Keratinocyte (primary cell): ENCODE measurements around the gene OR14I1. TPM values are rescaled to one million over a fixed set of nuclear protein-coding genes. Genes with fewer than 3 reads are reported as not detected.
"Not testable (repeated sequence)": the region's sequence is repeated elsewhere in the genome, so short reads cannot be mapped to it uniquely, and the experiment has no call there.

Experiments used
- DNase-seq: peaks from one replicate; pipeline ENCODE4 v3.0.0-alpha.2; 2011; ENCODE audit warnings: low read depth, missing footprints, low spot score
- FAIRE-seq: peaks from 2 replicates; lab custom pipeline; 2011; peaks lifted over from hg19 to GRCh38; lab: Jason Lieb, UNC
- H2AFZ ChIP-seq: 2 replicates; pipeline ENCODE4 v1.6.0; 2012; ENCODE audit warnings: low read length, control low read depth, inconsistent platforms; ENCODE audit not compliant: control insufficient read depth
- H3K27ac ChIP-seq: 2 replicates; pipeline ENCODE4 v1.5.1; 2011; ENCODE audit warnings: low read length; ENCODE audit not compliant: control insufficient read depth, insufficient read depth
- H3K27me3 ChIP-seq: 3 replicates; pipeline ENCODE4 v1.6.0; 2011; ENCODE audit warnings: low read length; ENCODE audit not compliant: control insufficient read depth, insufficient read depth; ENCODE audit errors: extremely low read depth
- H3K36me3 ChIP-seq, 2 experiments: 2 replicates in 1 of 2; 3 replicates in 1 of 2; pipeline ENCODE4 v1.5.1; 2011; ENCODE audit warnings: low read length in 2 of 2, mild to moderate bottlenecking in 1 of 2; ENCODE audit not compliant: control insufficient read depth in 2 of 2, insufficient read depth in 2 of 2; ENCODE audit errors: extremely low read depth in 1 of 2
- H3K4me1 ChIP-seq: 3 replicates; pipeline ENCODE4 v1.5.1; 2011; ENCODE audit warnings: low read length; ENCODE audit not compliant: control insufficient read depth, insufficient read depth; ENCODE audit errors: extremely low read depth
- H3K4me2 ChIP-seq: 3 replicates; pipeline ENCODE4 v1.6.0; 2011; ENCODE audit warnings: low read depth, low read length; ENCODE audit not compliant: control insufficient read depth, insufficient read depth; ENCODE audit errors: extremely low read depth
- H3K4me3 ChIP-seq, 3 experiments: fragments of 200-600 bp in 1 of 3; sonication (generic) in 1 of 3; 2 replicates in 2 of 3; 3 replicates in 1 of 3; pipeline ENCODE4 v1.5.1; 2011 to 2016; ENCODE audit warnings: low read length in 3 of 3, mild to moderate bottlenecking in 3 of 3, control low read depth in 2 of 3, inconsistent platforms in 1 of 3, low read depth in 1 of 3, mixed read lengths in 1 of 3, mixed run types in 1 of 3, moderate library complexity in 1 of 3; ENCODE audit not compliant: control insufficient read depth in 2 of 3, insufficient read depth in 2 of 3; ENCODE audit errors: extremely low read depth in 1 of 3
- H3K79me2 ChIP-seq: 2 replicates; pipeline ENCODE4 v1.6.0; 2012; ENCODE audit warnings: low read length; ENCODE audit not compliant: control insufficient read depth, insufficient read depth
- H3K9ac ChIP-seq: 3 replicates; pipeline ENCODE4 v1.6.0; 2011; ENCODE audit warnings: low read length; ENCODE audit not compliant: control insufficient read depth, insufficient read depth; ENCODE audit errors: extremely low read depth
- H3K9me1 ChIP-seq: 3 replicates; pipeline ENCODE4 v1.6.0; 2011; ENCODE audit warnings: low read length; ENCODE audit not compliant: control insufficient read depth, insufficient read depth; ENCODE audit errors: extremely low read depth
- H3K9me3 ChIP-seq: 2 replicates; pipeline ENCODE4 v1.5.1; 2012; ENCODE audit warnings: low read depth, low read length; ENCODE audit not compliant: control insufficient read depth
- H4K20me1 ChIP-seq: 3 replicates; pipeline ENCODE4 v1.6.0; 2011; ENCODE audit warnings: low read length; ENCODE audit not compliant: control insufficient read depth, insufficient read depth; ENCODE audit errors: extremely low read depth
- dilution Hi-C: fragments of 300-500 bp; cut with MboI; formaldehyde crosslinking; loops from one replicate; pipeline ENCODE4 v1.7.0; 2020; ENCODE audit warnings: low sequenced_read_pairs; ENCODE audit not compliant: extremely low pct_ligation_motif_present
- polyA plus RNA-seq, 5 experiments: library from polyadenylated mRNA; depleted of rRNA in 3 of 5; stranded (reverse) in 3 of 5; stranded (forward) in 1 of 5; unstranded in 1 of 5; fragments of >200 nt; gene quantifications; 1 replicate in 1 of 5; 2 replicates in 3 of 5; 3 replicates in 1 of 5; pipeline versions ENCODE4 v1.2.1 to v1.2.3, GENCODE V29; 2011 to 2012; ENCODE audit warnings: missing spikeins in 2 of 5, low read depth in 1 of 5, low replicate concordance in 1 of 5
- small RNA-seq, 3 experiments: library from RNA; depleted of rRNA; stranded (forward); fragments of <200 nt; gene quantifications; one replicate each; pipeline ENCODE3, GENCODE V24; 2012; ENCODE audit warnings: low read depth in 3 of 3, low replicate concordance in 1 of 3; ENCODE audit not compliant: insufficient read length in 3 of 3

Gene OR14I1
- polyA plus RNA-seq, 1 donor (not counting 4 experiments of a cell fraction or from before 2014, with no cell fraction given), result not detected

DNA sequence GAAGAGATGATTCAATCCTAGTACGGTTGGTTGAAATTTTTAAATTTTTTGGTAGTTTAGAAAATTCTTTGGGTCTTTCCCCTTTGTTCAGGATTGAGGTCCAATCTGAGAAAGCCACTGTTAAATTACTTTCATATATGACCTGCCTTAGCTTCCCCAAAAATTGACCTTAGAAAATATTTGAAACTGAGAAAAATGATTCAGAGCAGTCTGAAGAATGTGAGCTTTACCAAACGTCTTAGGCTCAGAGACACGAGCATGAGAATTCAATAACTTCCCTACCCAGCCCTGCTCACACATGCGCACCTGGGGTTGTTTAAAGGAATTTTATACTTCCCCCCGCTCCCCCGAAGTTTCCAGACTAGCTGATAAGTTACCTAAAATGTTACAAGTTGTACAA is 45.8 kb downstream of the OR14I1 start:
- H3K79me2 ChIP-seq, H2AFZ ChIP-seq, DNase-seq, H3K4me1 ChIP-seq, H3K9ac ChIP-seq, H3K27me3 ChIP-seq, H3K4me2 ChIP-seq, H4K20me1 ChIP-seq, dilution Hi-C loops, H3K4me3 ChIP-seq, FAIRE-seq, H3K9me3 ChIP-seq, H3K27ac ChIP-seq, H3K9me1 ChIP-seq, H3K36me3 ChIP-seq: not testable (repeated sequence)

DNA sequence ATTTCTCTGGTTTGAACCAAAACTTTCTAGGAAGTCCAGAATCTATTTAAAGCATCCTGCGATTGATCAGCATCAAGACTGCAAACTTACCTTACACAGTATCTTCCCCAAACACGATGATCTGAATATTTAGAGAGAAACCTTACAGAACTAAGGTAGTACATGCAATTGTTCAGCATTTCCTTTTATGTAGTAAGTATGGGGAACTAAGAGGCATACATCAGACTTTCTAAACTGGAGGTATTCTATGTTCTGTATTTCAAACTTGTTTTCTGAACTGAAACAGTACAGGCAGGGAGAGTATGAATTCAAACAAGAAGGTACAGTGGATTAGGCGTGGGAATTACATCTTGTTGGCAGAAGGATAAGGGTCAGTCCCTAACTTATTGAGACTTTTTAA is 47.2 kb downstream of the OR14I1 start, which contains the start of gene OR2T27:
TSS of gene OR2T27 (minus strand) at position 175 of the 400 bp plus-strand sequence. CDS start 4,644 bp downstream, outside the sequence.
- H3K4me3 ChIP-seq, FAIRE-seq, H3K9ac ChIP-seq, H3K4me1 ChIP-seq, H3K36me3 ChIP-seq, H2AFZ ChIP-seq, H4K20me1 ChIP-seq, DNase-seq, H3K27ac ChIP-seq, H3K9me1 ChIP-seq, dilution Hi-C loops, H3K79me2 ChIP-seq, H3K4me2 ChIP-seq, H3K27me3 ChIP-seq, H3K9me3 ChIP-seq: not testable (repeated sequence)

Small RNA genes within 50 kb of the gene (small RNA-seq; reads per million reads assigned to genes)
- gene AHCYP8, result 0 reads per million in 3 experiments

Other genes starting within 250 kb of the OR14I1 start
- not detected in 3 replicates for gene OR2T3, start 229.4 kb downstream of the OR14I1 start, polyA plus RNA-seq
- gene OR2T5, start 214.2 kb downstream of the OR14I1 start, polyA plus RNA-seq, result not detected in 3 replicates
- gene OR2G6, start 194.7 kb downstream of the OR14I1 start, polyA plus RNA-seq, result not detected in 3 replicates
- gene OR2T29, start 140.0 kb downstream of the OR14I1 start, polyA plus RNA-seq, result not detected in 3 replicates
- not detected in 3 replicates for gene OR2T34, start 128.0 kb downstream of the OR14I1 start, polyA plus RNA-seq
- gene OR2T10, start 105.1 kb downstream of the OR14I1 start, polyA plus RNA-seq, result not detected in 3 replicates
- not detected in 3 replicates for gene OR2T11, start 67.7 kb downstream of the OR14I1 start, polyA plus RNA-seq
- not detected in 3 replicates for gene OR2T35, start 57.5 kb downstream of the OR14I1 start, polyA plus RNA-seq
- gene OR2T27, start 47.2 kb downstream of the OR14I1 start, polyA plus RNA-seq, result not detected in 3 replicates
- gene LYPD8, start 53.0 kb upstream of the OR14I1 start, polyA plus RNA-seq, result not detected in 3 replicates
- gene SH3BP5L, start 123.1 kb upstream of the OR14I1 start, polyA plus RNA-seq, result 13.2 to 21.2 TPM (median 17.3 TPM) in 3 replicates
- 12.6 to 16.9 TPM (median 15.4 TPM) in 3 replicates for gene ZNF672, start 135.5 kb upstream of the OR14I1 start, polyA plus RNA-seq
- gene ZNF692, start 156.3 kb upstream of the OR14I1 start, polyA plus RNA-seq, result 18.7 to 48.9 TPM (median 27.0 TPM) in 3 replicates
- gene PGBD2, start 203.5 kb upstream of the OR14I1 start, polyA plus RNA-seq, result 5.1 to 6.1 TPM (median 5.3 TPM) in 3 replicates